HG03378 (cell line): ENCODE measurements around the gene EHBP1.
"Not testable (repeated sequence)": the region's sequence is repeated elsewhere in the genome, so short reads cannot be mapped to it uniquely, and the experiment has no call there.

Experiments used
- ATAC-seq: cut with Tn5 transposase; IDR thresholded peaks from one replicate; pipeline ENCODE4 v1.9.1; 2021; ENCODE audit warnings: mild to moderate bottlenecking, moderate library complexity; ENCODE audit not compliant: unreplicated experiment

The EHBP1 gene

GRCh38 chr2:62704654-62705006 is 883 bp upstream of the EHBP1 start:
- no peak for ATAC-seq

GRCh38 chr2:62705859-62706720 is 577 bp downstream of the EHBP1 start:
- no peak for ATAC-seq

DNA sequence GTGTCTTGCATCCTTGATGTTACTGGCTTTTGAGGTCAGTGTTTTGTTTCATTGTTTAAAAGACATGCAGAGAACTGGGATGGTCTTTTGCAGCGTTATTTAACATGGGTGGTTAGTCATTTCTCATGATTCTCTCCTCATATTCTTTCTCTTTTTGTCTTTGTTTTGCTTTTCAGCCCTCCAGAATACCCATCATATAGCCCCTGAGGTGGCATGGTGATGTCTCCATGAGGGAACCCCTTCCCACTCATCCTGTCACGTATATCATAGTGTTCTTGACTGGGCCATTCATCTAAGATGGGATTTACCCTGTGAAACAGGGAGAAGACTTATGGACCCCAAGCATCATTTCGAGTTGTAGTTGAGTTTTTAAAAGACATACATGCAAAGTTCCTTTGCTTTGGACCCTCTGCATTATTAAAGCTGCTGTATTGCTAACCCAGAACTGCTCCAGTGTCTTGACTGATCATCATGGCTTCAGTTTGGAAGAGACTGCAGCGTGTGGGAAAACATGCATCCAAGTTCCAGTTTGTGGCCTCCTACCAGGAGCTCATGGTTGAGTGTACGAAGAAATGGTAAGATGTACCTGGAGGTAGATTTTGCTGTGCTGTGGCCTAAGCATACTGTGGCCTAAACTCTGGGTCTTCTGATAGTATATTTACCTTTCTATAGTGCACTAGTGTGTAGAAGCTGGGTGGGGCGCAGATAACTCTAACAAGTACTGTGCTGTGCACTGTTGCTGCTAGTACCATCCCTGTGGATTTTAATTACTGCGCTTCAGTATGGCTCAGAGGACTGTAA is 1.4 kb downstream of the EHBP1 start:
- no peak for ATAC-seq

DNA sequence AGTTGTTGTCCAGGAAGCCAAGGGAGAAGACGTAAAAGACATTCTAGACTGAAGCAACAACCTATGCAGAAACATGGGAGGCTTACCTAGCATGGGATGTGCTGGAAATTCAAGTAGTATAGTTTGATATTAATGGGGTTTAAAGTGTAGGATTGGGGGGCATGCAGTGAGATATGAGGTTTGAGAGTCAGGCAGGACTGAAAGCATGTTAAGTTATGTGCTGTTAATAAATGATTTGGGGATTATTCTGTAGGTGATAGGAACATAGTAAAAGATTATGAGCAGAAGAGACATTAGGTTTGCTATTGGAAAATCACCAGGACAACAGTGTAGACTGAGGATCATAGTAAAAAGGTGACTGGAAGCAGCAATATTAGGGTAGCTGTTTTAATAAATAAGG is 3.2 kb downstream of the EHBP1 start:
- ATAC-seq: no peak

DNA sequence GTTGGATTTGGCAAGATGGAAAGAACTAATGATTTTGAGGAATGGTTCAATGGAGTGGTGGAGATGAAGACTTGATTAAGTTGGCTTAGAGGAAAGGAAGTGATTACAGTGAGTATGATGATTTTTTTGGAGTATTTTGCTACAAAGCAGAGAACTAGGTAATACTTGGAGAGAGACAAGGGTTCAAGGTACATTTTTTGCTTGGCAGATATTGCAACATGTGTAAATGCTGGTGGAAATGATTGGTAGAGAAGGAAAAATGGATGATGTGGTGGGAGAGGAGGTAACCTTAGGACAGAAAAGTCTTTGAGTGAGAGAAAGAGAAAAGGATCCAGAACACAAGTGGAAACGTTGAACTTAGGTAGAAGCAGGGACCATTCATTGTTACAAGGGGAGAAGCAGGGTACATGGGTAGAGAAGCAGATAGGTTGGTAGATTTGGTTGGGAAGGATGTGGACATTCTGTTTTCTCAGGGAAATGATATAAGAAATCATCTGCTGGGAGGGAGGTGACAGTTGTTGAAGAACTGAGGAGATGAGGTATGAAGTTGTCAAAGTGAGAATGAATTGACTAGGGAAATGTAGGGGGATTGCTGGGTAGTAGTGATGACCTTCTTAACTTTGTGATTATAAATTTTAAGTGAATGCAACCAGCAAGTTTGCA is 6.5 kb downstream of the EHBP1 start:
- ATAC-seq: no peak

GRCh38 chr2:62713196-62713595 is 7.7 kb downstream of the EHBP1 start:
- ATAC-seq: not testable (repeated sequence)

- no peak for ATAC-seq
These were observed 8.3 kb downstream of the EHBP1 start for GRCh38 chr2:62713837-62714236.

- ATAC-seq: no peak
These were observed 11.3 kb downstream of the EHBP1 start for GRCh38 chr2:62716768-62717167.

- no peak for ATAC-seq
These were observed 12.1 kb downstream of the EHBP1 start for GRCh38 chr2:62717503-62718081.

- ATAC-seq: no peak
These were observed 12.8 kb downstream of the EHBP1 start for GRCh38 chr2:62718225-62718822.

DNA sequence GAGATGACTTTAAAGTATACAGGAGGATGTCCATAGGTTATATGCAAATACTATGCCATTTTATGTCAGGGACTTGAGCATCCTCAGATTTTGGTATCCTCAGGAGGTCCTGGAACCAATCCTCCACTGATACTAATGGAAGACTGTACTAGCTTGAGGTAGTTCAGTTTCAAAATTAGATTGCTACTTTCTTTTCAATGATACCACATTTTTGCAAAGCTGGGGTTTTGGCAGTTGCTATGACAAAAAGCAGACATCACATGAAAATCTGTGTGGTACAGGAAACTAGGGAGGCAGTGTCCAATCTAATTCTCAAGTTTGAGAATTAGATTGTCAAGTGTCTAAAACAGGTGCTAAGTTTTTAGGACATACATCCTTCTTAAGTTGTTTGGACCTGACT is 14.2 kb downstream of the EHBP1 start:
- no peak for ATAC-seq

- no peak for ATAC-seq
These were observed 17.2 kb downstream of the EHBP1 start for GRCh38 chr2:62722679-62723078.

GRCh38 chr2:62723253-62723652 is 17.7 kb downstream of the EHBP1 start:
- ATAC-seq: no peak

GRCh38 chr2:62724106-62724505 is 18.6 kb downstream of the EHBP1 start:
- no peak for ATAC-seq

- ATAC-seq: no peak
These were observed 19.6 kb downstream of the EHBP1 start for GRCh38 chr2:62724886-62725711.

GRCh38 chr2:62725712-62726055 is 20.2 kb downstream of the EHBP1 start:
- ATAC-seq: no peak

DNA sequence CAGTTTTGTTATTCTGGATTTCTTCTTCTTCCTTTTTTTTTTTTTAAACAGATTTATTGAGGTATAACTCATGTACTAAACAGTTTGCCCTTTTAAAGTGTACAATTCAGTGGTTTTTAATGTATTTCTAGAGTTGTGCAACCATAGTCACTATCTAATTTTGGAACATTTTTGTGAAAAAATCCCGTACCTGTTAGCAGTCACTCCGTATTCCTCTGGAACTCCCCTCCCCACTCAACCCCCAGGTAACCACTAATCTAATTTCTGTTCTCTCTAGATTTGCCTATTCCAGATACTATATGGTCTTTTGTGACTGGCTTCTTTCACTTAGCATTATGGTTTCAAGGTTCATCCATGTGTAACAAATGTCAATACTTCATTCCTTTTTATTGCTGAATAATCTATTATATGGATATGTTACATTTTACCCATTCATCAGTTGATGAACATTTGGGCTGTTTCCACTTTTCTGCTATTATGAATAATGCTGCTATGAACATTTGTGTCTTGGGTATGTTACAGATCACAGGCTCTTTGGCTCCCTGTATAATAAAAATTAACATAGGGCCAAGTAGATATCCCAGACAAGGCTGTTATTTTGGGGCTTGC is 21.9 kb downstream of the EHBP1 start:
- peak; percentile 55 for ATAC-seq

DNA sequence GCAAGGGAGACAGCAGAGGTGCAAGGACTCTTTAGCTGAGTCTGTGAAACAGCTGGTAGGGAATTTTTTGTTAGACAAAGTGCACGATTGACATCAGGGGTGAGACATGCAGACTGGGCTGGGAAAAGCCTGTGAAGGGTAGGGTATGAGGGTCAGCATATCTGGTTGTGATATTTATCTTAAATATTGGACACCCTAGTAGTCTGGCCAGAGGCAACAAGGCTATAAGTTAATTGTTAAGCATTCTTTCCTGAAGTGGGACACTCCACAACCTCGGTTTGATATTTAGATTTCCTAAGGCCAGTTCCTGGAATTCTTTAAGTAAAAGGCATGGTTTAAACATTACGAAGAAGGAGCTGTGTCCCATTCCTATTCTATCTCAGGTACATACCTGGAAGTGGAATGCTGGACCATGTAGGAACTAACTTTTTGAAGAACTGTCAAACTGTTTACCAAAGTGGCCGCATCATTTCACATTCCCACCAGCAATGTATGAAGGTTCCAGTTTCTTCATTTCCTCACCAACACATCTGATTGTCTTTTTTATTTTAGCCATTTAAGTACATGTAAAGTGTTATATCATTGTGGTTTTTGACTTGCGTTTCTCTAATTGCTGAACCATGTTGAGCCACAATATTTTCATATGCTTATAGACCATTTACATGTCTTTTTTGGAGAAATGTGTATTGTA is 22.5 kb downstream of the EHBP1 start:
- ATAC-seq: peak; percentile 24

DNA sequence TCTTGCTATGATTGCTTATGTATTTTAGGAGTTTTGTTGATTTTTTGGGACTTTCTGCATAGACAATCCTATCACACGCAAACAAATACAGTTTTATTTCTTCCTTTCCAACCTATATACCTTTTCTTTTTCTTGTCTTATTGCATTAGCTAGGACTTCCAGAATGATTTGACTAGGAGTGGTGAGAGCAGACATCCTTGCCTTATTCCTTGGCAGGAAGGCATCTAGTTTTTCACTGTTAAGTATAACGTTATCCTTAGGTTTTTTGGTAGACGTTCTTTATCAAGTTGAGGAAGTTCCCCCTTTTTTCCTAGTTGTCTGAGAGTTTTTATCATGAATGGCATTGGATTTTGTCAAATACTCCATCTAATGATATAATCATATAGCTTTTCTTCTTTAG is 25.8 kb downstream of the EHBP1 start:
- no peak for ATAC-seq
